HG02610 (cell line): ENCODE data around the gene PLCB4.

Experiments
- ATAC-seq: cut with Tn5 transposase; IDR thresholded peaks from one replicate; pipeline ENCODE4 v1.9.1; 2021; ENCODE audit warnings: mild to moderate bottlenecking, moderate library complexity; ENCODE audit not compliant: unreplicated experiment

PLCB4 gene

GRCh38 chr20:9166153-9166780 lies 97.4 kb downstream of the PLCB4 start:
- no peak for ATAC-seq

- no peak for ATAC-seq
Observed at GRCh38 chr20:9169409-9169808, 100.5 kb downstream of the PLCB4 start.

- ATAC-seq = no peak
Observed at GRCh38 chr20:9172851-9173250, 104.0 kb downstream of the PLCB4 start.

- no peak for ATAC-seq
Observed at GRCh38 chr20:9177278-9177677, 108.4 kb downstream of the PLCB4 start.

- no peak for ATAC-seq
Observed at GRCh38 chr20:9179193-9179802, 110.4 kb downstream of the PLCB4 start.

GRCh38 chr20:9179867-9180266 lies 111.0 kb downstream of the PLCB4 start:
- ATAC-seq = no peak

- no peak for ATAC-seq
Observed at GRCh38 chr20:9180481-9181257, 111.8 kb downstream of the PLCB4 start.

GRCh38 chr20:9185511-9185910 lies 116.6 kb downstream of the PLCB4 start:
- ATAC-seq = no peak

- ATAC-seq = no peak
Observed at GRCh38 chr20:9186396-9186795, 117.5 kb downstream of the PLCB4 start.

- ATAC-seq = no peak
Observed at GRCh38 chr20:9195031-9195430, 126.1 kb downstream of the PLCB4 start.

- ATAC-seq = no peak
Observed at GRCh38 chr20:9196110-9196509, 127.2 kb downstream of the PLCB4 start.

- no peak for ATAC-seq
Observed at GRCh38 chr20:9198460-9198859, 129.6 kb downstream of the PLCB4 start.

GRCh38 chr20:9200196-9200595 lies 131.3 kb downstream of the PLCB4 start:
- no peak for ATAC-seq

- no peak for ATAC-seq
Observed at GRCh38 chr20:9200620-9201019, 131.7 kb downstream of the PLCB4 start.

- no peak for ATAC-seq
Observed at GRCh38 chr20:9202420-9203080, 133.7 kb downstream of the PLCB4 start.

GRCh38 chr20:9203081-9203447 lies 134.2 kb downstream of the PLCB4 start:
- ATAC-seq = no peak

GRCh38 chr20:9204979-9205378 lies 136.1 kb downstream of the PLCB4 start:
- ATAC-seq = no peak

GRCh38 chr20:9206486-9206885 lies 137.6 kb downstream of the PLCB4 start:
- no peak for ATAC-seq

- ATAC-seq = no peak
Observed at GRCh38 chr20:9207253-9207652, 138.4 kb downstream of the PLCB4 start.

GRCh38 chr20:9210356-9210755 lies 141.5 kb downstream of the PLCB4 start:
- ATAC-seq = no peak

- no peak for ATAC-seq
Observed at GRCh38 chr20:9211016-9211760, 142.3 kb downstream of the PLCB4 start.
